Measurements from ENCODE around the gene ABLIM2.

Gene ABLIM2

DNA sequence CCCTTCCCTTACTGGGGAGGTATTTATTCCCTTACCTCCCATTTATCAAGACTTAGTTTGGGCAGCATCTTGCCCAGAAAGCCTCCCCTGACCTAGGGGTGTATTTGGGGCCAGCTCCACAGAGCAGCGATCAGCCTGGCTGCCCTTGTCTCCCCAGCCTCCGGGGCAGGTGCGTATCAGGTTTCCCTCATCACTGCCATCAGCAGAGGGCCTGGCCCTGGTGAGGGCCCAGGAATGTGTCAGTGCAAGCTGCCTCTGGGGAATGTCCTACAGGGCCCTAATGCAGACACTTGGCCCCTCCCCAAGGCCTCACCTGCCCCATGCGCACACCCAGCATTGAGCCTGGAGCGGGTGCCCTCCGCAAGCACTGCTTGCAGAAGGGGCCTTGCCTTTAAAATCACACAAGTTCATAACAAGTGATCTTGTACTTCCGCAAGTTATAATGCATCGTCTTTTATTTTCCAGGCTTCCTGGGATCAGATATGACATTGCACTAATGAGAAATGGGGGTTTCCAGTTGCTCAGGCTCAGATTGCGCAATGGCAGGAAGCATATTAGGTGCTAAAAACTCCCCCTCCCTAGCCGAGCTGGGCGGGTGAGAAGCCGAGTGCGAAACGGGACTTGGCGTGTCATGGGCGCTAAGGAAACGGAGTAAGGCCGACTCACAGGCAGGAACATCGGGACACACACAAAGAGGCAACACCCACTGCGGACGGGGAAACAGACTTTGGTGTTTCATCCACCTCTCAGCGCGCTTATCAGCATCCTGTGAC, 193.5 kb downstream of the ABLIM2 start:
- TF ChIP-seq, protein P1, sequence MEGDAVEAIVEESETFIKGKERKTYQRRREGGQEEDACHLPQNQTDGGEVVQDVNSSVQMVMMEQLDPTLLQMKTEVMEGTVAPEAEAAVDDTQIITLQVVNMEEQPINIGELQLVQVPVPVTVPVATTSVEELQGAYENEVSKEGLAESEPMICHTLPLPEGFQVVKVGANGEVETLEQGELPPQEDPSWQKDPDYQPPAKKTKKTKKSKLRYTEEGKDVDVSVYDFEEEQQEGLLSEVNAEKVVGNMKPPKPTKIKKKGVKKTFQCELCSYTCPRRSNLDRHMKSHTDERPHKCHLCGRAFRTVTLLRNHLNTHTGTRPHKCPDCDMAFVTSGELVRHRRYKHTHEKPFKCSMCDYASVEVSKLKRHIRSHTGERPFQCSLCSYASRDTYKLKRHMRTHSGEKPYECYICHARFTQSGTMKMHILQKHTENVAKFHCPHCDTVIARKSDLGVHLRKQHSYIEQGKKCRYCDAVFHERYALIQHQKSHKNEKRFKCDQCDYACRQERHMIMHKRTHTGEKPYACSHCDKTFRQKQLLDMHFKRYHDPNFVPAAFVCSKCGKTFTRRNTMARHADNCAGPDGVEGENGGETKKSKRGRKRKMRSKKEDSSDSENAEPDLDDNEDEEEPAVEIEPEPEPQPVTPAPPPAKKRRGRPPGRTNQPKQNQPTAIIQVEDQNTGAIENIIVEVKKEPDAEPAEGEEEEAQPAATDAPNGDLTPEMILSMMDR (IDR thresholded peaks at IDR 0.05; ENCODE audit: low read depth, low read length) = no peak
- DNase-seq (ENCODE audit: extremely low read depth, low read depth) = no peak

DNA sequence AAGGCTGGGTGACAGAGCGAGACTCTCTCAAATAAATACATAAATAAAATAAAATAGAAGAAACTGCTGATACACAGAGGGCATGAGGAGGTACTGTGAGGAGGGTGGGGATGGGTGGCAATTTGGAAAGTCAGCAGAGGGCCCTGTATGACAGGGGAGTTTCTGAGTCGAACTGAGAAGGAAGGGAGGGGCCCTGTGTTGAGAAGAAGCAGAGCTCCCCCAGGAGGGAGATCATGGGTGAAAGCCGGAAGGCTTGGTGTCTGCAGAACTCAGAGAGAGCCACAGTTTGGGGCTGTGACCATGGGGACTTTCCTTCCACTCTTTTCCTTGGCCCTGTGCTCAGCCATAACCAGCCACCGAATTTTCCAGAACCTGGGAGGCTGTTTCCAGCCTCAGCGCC, 194.2 kb downstream of the ABLIM2 start:
- no peak for DNase-seq (ENCODE audit: extremely low read depth, low read depth)
- TF ChIP-seq, protein P1 (IDR thresholded peaks at IDR 0.05; ENCODE audit: low read depth, low read length) = no peak

DNA sequence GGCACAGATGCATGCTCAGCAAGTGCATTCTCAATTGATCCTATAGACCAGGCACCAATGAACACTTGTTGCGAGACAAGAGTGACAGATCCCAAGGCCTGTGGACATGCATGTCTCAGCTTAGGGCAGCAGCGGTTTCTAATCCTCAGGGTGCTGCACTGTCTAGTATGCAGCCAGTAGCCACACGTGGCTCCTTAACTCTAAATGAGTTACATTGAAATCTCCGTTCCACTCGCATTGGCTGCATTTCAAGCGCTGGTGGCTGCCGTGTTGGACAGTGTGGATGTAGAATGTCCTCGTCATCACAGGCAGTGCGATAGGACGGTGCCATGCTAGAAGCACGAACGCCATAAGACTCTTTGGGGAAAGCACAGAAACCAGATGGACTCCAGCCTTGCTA, 194.9 kb downstream of the ABLIM2 start:
- TF ChIP-seq, protein P1 (IDR thresholded peaks at IDR 0.05; ENCODE audit: low read depth, low read length) = no peak

DNA sequence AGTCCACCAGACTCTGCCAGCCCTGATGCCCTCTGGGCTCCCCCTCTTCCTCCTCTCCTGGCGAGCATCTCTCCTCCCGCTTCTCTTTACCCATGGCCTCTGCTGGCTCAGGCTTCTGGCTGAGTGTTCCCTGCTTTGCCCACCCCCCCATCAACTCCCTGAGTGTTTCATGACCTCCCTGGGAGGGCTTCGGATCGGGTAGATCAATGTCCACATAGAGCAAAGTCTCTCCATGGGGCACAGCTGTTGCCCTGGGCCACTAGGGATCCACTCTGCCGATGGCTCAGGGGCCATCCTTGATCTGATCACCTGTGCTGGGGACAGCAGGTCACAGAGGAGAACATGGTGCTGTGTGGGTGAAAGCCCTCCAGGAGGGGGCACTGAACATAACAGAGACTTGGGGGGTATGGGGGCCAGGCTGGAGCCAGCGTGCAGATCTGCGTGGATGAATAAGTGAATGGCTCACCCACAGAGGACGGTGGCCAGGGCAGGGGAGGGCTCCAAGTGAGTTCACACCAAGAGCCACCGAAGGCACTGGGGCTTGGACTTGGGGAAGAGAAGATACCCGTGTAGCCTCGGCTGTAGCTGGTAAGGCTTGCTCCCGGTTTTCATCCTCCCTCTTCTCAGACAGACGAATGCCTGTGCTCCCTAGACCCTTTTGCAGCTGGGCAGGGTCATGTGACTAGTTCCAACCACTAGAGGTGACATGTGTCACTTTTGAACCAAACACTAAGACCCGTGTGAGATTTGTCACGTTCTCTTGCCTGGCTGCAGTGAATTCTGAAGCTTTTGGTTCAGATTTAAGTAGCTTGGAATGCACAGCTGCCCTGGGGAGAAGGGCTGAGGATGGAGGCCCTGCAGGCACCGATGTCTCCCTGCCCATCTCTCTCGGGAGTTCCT, 195.8 kb downstream of the ABLIM2 start:
- DNase-seq (ENCODE audit: extremely low read depth, low read depth) = no peak
- TF ChIP-seq, protein P1 (IDR thresholded peaks at IDR 0.05; ENCODE audit: low read depth, low read length) = no peak

More for the DNA sequence above, 194.9 kb downstream of the ABLIM2 start:
- DNase-seq (ENCODE audit: extremely low read depth, low read depth) = no peak

DNA sequence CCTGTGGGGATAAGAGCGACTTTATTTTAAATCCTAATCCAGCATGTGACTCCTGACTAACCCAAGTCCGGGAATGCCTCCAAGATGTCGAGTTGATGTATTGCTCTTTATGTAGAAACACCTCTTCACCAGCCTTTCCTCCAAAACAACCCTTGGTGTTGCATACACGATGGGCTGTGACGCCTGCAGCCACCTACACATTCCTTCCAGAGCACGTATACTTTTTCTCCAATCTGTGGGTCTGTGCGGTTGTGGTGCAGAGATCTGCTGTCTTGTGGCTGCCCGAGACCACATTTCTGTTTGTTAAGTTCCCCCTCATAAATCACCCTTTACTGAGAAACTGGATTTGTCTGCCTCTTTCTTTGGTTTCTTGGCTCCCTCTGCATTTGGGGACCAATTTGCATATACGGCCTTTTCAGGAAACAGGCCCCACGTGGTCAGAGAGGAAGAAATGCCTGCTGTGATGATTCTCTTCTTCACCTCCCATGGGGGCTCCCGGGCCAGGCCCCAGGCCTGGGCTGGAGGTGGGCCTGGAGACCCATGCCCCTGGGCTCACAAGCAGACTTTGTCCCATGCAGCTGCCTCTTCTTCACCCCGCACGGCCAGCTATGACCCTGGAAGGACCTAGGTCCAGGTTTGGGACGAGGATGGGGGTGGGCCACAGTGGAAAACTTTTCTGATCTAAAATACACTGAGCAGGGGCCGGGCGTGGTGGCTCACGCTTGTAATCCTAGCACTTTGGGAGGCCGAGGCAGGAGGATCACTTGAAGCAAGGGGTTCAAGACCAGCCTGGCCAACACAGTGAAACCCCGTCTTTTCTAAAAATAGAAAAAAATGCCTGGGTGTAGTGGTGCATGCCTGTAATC, 197.6 kb downstream of the ABLIM2 start:
- TF ChIP-seq, protein P1 (IDR thresholded peaks at IDR 0.05; ENCODE audit: low read depth, low read length) = no peak
- no peak for DNase-seq (ENCODE audit: extremely low read depth, low read depth)

DNA sequence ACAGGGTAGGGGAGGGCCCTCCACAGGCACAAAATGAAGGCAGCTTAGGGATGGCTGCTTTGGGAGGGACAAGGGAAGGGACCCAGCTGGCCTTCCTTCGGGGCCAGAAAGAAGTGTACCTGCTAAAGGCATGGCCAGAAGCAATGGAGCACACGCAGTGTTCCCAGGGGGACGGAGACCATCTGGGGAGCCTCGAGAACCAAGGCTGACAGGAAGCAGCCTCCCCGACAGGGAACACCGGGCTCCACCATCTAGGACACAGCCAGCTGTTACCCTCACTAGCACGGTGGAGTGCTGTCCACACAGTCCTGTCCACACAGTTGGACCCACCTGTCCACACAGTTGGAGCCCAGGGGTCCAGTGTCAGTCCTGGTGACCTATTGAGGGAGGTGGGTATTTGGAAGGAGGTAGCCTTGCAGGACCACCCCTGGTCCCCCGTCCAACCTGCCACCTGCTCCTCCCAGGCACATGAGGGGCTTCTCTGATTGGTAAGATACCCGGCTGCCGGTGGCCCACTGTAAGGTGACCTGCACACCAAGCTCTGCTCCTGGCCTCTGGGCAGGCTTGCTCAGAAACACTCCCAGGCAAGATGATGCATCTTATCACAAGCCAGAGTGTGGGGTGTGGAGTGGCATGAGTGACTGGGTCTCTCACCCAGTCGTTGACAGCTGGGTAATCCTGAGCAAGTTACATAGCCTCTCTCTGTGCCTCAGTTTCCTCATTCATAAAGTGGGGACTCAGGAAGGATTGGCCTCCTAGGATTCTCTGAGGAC, 198.4 kb downstream of the ABLIM2 start:
- TF ChIP-seq, protein P1 (IDR thresholded peaks at IDR 0.05; ENCODE audit: low read depth, low read length) = no peak
- DNase-seq (ENCODE audit: extremely low read depth, low read depth) = no peak

All from AG09319 (cell line).